Hepatocyte (in vitro differentiated cells): ENCODE results near the gene HMGB4.

Experiments used
- EZH2 ChIP-seq: fragments of 200-600 bp; sonication (generic); IDR thresholded peaks from 2 replicates; pipeline ENCODE4 v1.6.1; 2016; ENCODE audit warnings: antibody characterized with exemption, mild to moderate bottlenecking, borderline replicate concordance
- EZH2phosphoT487 ChIP-seq: fragments of 200-600 bp; sonication (generic); IDR thresholded peaks from one replicate; pipeline ENCODE4 v1.6.1; 2018; ENCODE audit warnings: antibody characterized with exemption, mild to moderate bottlenecking, low read depth, moderate library complexity; ENCODE audit not compliant: unreplicated experiment, severe bottlenecking
- TF ChIP-seq, protein P1 (sequence below): fragments of 200-600 bp; sonication (generic); IDR thresholded peaks from 2 replicates; pipeline ENCODE4 v1.5.1; 2016; ENCODE audit warnings: antibody characterized with exemption, mild to moderate bottlenecking; ENCODE audit not compliant: poor library complexity

GRCh38 chr1:33815061-33815460 is 48.8 kb upstream of the HMGB4 start:
- TF ChIP-seq, protein P1, sequence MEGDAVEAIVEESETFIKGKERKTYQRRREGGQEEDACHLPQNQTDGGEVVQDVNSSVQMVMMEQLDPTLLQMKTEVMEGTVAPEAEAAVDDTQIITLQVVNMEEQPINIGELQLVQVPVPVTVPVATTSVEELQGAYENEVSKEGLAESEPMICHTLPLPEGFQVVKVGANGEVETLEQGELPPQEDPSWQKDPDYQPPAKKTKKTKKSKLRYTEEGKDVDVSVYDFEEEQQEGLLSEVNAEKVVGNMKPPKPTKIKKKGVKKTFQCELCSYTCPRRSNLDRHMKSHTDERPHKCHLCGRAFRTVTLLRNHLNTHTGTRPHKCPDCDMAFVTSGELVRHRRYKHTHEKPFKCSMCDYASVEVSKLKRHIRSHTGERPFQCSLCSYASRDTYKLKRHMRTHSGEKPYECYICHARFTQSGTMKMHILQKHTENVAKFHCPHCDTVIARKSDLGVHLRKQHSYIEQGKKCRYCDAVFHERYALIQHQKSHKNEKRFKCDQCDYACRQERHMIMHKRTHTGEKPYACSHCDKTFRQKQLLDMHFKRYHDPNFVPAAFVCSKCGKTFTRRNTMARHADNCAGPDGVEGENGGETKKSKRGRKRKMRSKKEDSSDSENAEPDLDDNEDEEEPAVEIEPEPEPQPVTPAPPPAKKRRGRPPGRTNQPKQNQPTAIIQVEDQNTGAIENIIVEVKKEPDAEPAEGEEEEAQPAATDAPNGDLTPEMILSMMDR: no peak
- TF ChIP-seq EZH2 (no peak), EZH2phosphoT487 (no peak)
